IPS DF 6.9 (cell line): ENCODE data around the gene LRRC47.
A peak's percentile ranks its signal among the peaks of the same experiment; 100 is the strongest.

Source experiments
- DNase-seq: peaks from one replicate; pipeline ENCODE4 v3.0.0-alpha.2; 2013; ENCODE audit warnings: low read depth, low spot score
- H3K27ac ChIP-seq: one replicate; pipeline ENCODE4 v1.5.1; 2013; ENCODE audit warnings: low read length, control low read depth
- H3K27me3 ChIP-seq: 2 replicates; pipeline ENCODE4 v1.6.1; 2013; ENCODE audit warnings: mild to moderate bottlenecking, low read length; ENCODE audit not compliant: control insufficient read depth, insufficient read depth
- H3K36me3 ChIP-seq: 2 replicates; pipeline ENCODE4 v1.6.1; 2013; ENCODE audit warnings: low read length; ENCODE audit not compliant: control insufficient read depth, insufficient read depth
- H3K4me1 ChIP-seq: 2 replicates; pipeline ENCODE4 v1.6.1; 2013; ENCODE audit warnings: low read length; ENCODE audit not compliant: control insufficient read depth, insufficient read depth
- H3K4me3 ChIP-seq: 2 replicates; pipeline ENCODE4 v1.5.1; 2013; ENCODE audit warnings: mild to moderate bottlenecking, low read length
- H3K9me3 ChIP-seq: 2 replicates; pipeline ENCODE4 v1.6.1; 2013; ENCODE audit warnings: low read length, inconsistent platforms; ENCODE audit not compliant: control insufficient read depth, insufficient read depth
- WGBS: extraction: QIAGEN DNeasy Blood & Tissue Kit; methylation state at CpG from one replicate; pipeline ENCODE4 v1.1.7; 2013; ENCODE audit warnings: mixed read lengths, missing lambda C conversion rate; ENCODE audit not compliant: insufficient read length, insufficient coverage; 5-methylcytosine and 5-hydroxymethylcytosine counted together

LRRC47 gene

GRCh38 chr1:3777647-3778589 is 18.4 kb downstream of the LRRC47 start:
- Histone ChIP-seq H3K36me3 (peaks cover 26% of the 10 kb centered on the region), H3K4me3 (no peak overlapping the region), H3K27ac (no peak overlapping the region), H3K27me3 (no peaks in the 10 kb centered on the region), H3K9me3 (no peaks in the 10 kb centered on the region), H3K4me1 (peaks cover 14% of the 10 kb centered on the region)
- DNase-seq = no peak
- WGBS = no CpG with 5 or more reads among the region's 20 CpGs

- peaks cover 14% of the 10 kb centered on the region for H3K4me1 ChIP-seq
- H3K4me3 ChIP-seq = no peak overlapping the region
- H3K27me3 ChIP-seq = no peaks in the 10 kb centered on the region
- WGBS = no CpG with 5 or more reads among the region's 10 CpGs
- peaks cover 20% of the 10 kb centered on the region for H3K36me3 ChIP-seq
- no peak for DNase-seq
- H3K27ac ChIP-seq = no peak overlapping the region
- no peaks in the 10 kb centered on the region for H3K9me3 ChIP-seq
Observed at GRCh38 chr1:3777078-3777547, 19.2 kb downstream of the LRRC47 start.

DNA sequence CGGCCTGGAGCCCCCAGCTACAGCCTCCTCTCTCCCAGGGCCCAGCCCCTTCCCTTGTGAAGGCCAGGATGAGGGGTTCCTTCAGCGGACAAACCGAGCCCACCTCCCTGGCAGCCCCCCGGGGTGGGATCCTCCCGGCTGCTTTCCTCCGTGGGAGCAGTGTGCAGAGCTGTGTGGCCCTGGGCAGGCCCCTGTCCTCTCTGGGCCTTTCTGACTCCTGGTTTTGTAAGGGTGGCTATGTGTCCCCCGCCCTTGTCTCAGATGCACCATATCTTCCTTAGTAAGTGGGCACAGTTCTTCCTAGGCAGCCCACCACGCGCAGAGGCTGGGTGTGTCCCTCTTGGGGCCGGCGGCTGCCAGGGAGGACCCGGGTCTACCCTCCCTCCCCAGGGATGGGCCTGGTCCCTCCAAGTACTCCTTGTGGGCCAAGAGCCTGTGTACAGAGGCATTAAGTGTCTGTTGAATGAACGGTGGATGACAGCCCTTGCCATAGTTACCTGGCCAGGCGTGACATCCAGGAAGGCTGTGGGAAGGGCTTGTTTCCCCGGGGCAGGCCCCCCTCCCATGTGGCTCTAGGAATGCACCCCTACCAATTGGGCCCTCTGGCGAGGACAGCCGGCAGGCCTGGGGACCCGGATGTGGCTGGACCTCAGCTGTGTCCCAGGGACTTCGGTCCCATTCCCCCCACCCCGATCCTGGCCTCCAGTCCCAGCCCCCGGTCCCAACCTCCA is 19.9 kb downstream of the LRRC47 start:
- H3K27ac ChIP-seq = no peak overlapping the region
- no CpG with 5 or more reads among the region's 21 CpGs for WGBS

GRCh38 chr1:3775490-3776230 is 20.6 kb downstream of the LRRC47 start:
- WGBS = no CpG with 5 or more reads among the region's 27 CpGs
- H3K4me3 ChIP-seq = no peak overlapping the region
- peak; percentile 47 for DNase-seq
- peaks cover 10% of the 10 kb centered on the region for H3K36me3 ChIP-seq
- H3K27ac ChIP-seq = no peak overlapping the region
- no peaks in the 10 kb centered on the region for H3K27me3 ChIP-seq
- peaks cover 16% of the 10 kb centered on the region for H3K4me1 ChIP-seq
- no peaks in the 10 kb centered on the region for H3K9me3 ChIP-seq

More for the DNA sequence above, 19.9 kb downstream of the LRRC47 start:
- no peak for DNase-seq
- H3K4me1 ChIP-seq = peaks cover 16% of the 10 kb centered on the region
- no peaks in the 10 kb centered on the region for H3K27me3 ChIP-seq
- no peaks in the 10 kb centered on the region for H3K9me3 ChIP-seq
- H3K36me3 ChIP-seq = peaks cover 15% of the 10 kb centered on the region
- H3K4me3 ChIP-seq = no peak overlapping the region

- WGBS = no CpG with 5 or more reads among the region's 17 CpGs
- H3K9me3 ChIP-seq = no peaks in the 10 kb centered on the region
- no peak overlapping the region for H3K27ac ChIP-seq
- no peaks in the 10 kb centered on the region for H3K27me3 ChIP-seq
- no peak for DNase-seq
- peaks cover 5% of the 10 kb centered on the region for H3K36me3 ChIP-seq
- H3K4me1 ChIP-seq = peaks cover 16% of the 10 kb centered on the region
- no peak overlapping the region for H3K4me3 ChIP-seq
Observed at GRCh38 chr1:3774946-3775489, 21.3 kb downstream of the LRRC47 start.

DNA sequence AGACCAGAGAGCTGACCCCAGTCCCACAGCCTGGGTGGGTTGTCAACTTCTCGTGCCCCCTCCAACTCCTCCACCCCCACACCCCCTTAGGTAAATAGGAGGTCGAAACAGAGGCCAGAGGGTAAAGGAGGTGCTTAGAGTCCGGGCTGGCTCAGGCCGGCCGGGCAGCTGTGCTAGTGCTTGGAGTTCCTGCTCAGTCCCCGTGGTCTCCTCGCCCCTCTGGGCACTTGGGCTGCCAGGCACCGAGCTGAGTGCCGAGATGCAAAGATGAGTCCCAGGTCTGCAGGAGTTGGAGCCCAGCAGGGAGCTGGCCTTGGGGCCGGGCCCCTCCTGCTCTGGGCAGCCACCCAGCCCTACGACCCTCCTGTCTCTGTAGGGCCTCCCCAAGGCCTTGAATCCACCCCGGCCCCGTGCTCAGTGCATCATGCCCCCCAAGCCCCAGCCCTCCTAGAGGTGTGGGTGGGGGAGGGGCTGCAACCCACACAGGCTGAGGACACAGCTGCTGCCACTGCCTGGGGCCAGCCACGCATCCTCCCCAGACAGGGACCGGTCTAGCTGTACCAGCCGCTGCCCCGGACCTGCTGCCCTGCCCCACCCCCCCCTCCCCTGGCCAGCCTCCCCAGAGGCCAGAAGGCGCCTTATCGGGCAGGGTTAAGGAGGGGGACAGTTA is 21.9 kb downstream of the LRRC47 start:
- no peaks in the 10 kb centered on the region; the same call in none of the 2 replicates for H3K36me3 ChIP-seq
- H3K27ac ChIP-seq = no peak overlapping the region
- H3K27me3 ChIP-seq = no peaks in the 10 kb centered on the region
- peaks cover 16% of the 10 kb centered on the region for H3K4me1 ChIP-seq
- no peak for DNase-seq
- H3K4me3 ChIP-seq = no peak overlapping the region
- WGBS = no CpG with 5 or more reads among the region's 19 CpGs
- no peaks in the 10 kb centered on the region for H3K9me3 ChIP-seq

- Histone ChIP-seq H3K9me3 (no peaks in the 10 kb centered on the region), H3K27me3 (no peaks in the 10 kb centered on the region), H3K27ac (no peak overlapping the region), H3K4me1 (peaks cover 16% of the 10 kb centered on the region), H3K4me3 (no peak overlapping the region), H3K36me3 (no peaks in the 10 kb centered on the region; the same call in 1 of the 2 replicates)
- no CpG with 5 or more reads among the region's 16 CpGs for WGBS
- DNase-seq = no peak
Observed at GRCh38 chr1:3773572-3774275, 22.6 kb downstream of the LRRC47 start.

DNA sequence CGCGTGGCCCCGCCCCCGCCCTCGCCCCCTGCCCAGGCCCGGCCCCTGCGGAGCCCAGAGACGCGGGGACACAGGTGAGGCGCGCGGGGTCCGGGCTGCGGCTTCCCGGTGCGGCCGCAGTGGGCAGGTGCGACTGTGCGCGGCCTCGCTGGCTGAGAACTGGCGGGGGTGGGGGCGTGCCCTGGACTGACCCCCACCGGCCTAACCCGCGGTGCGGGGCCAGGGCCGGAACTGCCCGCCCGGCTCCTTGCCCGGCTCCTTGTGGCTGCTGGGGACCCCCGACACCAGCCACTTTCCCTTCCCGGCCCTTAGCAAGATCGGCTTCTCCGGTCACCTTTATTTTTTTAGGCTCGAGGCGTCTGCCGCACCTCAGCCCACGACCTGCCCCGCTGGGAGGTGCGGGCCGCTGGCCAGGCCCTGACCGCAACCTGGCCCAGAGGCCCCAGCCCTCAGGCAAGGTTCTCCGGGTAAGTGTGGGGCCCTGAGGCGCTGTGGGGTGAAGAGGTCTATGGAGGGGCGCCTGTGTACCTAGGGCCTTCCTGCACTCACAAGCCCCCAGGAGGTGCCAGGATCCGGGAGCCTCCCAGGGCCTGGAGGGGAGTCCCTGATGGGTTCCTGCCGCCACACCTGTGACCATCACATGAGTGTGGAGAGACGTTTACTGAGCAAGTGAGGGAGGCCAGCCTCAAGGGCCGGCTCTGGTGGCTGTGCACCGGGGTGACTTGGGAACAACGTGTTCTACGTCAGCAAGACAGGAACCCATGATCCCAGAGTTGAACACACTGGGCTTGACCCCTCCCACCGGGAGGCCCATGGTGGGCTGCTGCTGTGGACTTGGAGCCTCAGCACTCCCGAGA is 23.4 kb downstream of the LRRC47 start, which contains the start of gene SMIM1:
TSS of gene SMIM1 (plus strand) at position 35 of the 857 bp plus-strand sequence. CDS start 2,625 bp downstream, outside the sequence.
- no peak for DNase-seq
- Histone ChIP-seq H3K36me3 (no peaks in the 10 kb centered on the region; the same call in 1 of the 2 replicates), H3K4me3 (peak within 1 kb of the TSS; percentile 52; the same call in 1 of the 2 replicates), H3K4me1 (peaks cover 16% of the 10 kb centered on the region), H3K27ac (no peak within 1 kb of the TSS), H3K27me3 (no peaks in the 10 kb centered on the region), H3K9me3 (no peaks in the 10 kb centered on the region)
- WGBS = no CpG with 5 or more reads among the region's 55 CpGs
